Lower leg skin (tissue), 4 donors: Measurements from ENCODE around the gene CUL7. TPM values are rescaled to one million over a fixed set of nuclear protein-coding genes. Genes with fewer than 3 reads are reported as not detected.

Source experiments
- DNase-seq, 2 donors: peaks; one replicate each; pipeline ENCODE4 v3.0.0-alpha.2; 2019; ENCODE audit warnings: low spot score in 2 of 2
- H3K4me3 ChIP-seq: fragments of 200-600 bp; sonication (generic); 2 replicates; pipeline ENCODE4 v1.5.1; 2017; ENCODE audit warnings: mild to moderate bottlenecking, low read depth; ENCODE audit not compliant: poor library complexity, severe bottlenecking
- CTCF ChIP-seq, 3 donors: fragments of 450-650 bp; IDR thresholded peaks; one replicate each; pipeline ENCODE4 v1.5.1; 2016; ENCODE audit warnings: antibody characterized with exemption in 3 of 3, mild to moderate bottlenecking in 3 of 3, moderate library complexity in 2 of 3
- POLR2A ChIP-seq, 2 donors: fragments of 450-650 bp; IDR thresholded peaks; one replicate each; pipeline ENCODE4 v1.6.1; 2016 to 2017; ENCODE audit warnings: antibody characterized with exemption in 2 of 2, mild to moderate bottlenecking in 1 of 2, moderate library complexity in 1 of 2
- WGBS, 2 donors: methylation state at CpG; one replicate each; pipeline ENCODE4 v1.1.5; 2018; 5-methylcytosine and 5-hydroxymethylcytosine counted together
- intact Hi-C: fragments of 100-400 bp; cut with DNase I; formaldehyde crosslinking; loops from one replicate; pipeline ENCODE4 v1.15.0; 2023; ENCODE audit warnings: low total_unique reads
- total RNA-seq, 4 donors: library from RNA; depleted of rRNA; stranded (reverse); fragments of >200 nt; gene quantifications; one replicate each; pipeline ENCODE4 v1.1.0, GENCODE V29; 2016

CUL7 gene
- total RNA-seq, 4 donors from 2014 or later, result 11.8 to 18.2 (median 13.6) TPM

- WGBS, 2 donors, result 89 to 94% methylated on average over 4 of the region's 4 CpGs
- no peak overlapping the region for H3K4me3 ChIP-seq
- intact Hi-C loops, result no loop called here
- TF ChIP-seq POLR2A (IDR thresholded peaks at IDR 0.05) (no peak), CTCF (IDR thresholded peaks at IDR 0.05) (no peak)
- DNase-seq, result no peak
These were observed 27.4 kb upstream of the CUL7 start for GRCh38 chr6:43081043-43081442.

GRCh38 chr6:43078691-43079090, 25.0 kb upstream of the CUL7 start:
- no peak for DNase-seq
- intact Hi-C loops, result no loop called here
- TF ChIP-seq POLR2A (IDR thresholded peaks at IDR 0.05), result no peak
- TF ChIP-seq CTCF (IDR thresholded peaks at IDR 0.05), result no peak
- 74 to 89% methylated on average over 2 of the region's 2 CpGs for WGBS, 2 donors
- no peak overlapping the region for H3K4me3 ChIP-seq

- H3K4me3 ChIP-seq, result no peak overlapping the region
- intact Hi-C loops, result no loop called here
These were observed 24.4 kb upstream of the CUL7 start for GRCh38 chr6:43077981-43078511.

GRCh38 chr6:43077333-43077809, 23.7 kb upstream of the CUL7 start:
- TF ChIP-seq CTCF (IDR thresholded peaks at IDR 0.05) (no peak), POLR2A (IDR thresholded peaks at IDR 0.05) (no peak)
- 8 to 28% methylated on average over 8 of the region's 8 CpGs for WGBS, 2 donors
- no peak overlapping the region for H3K4me3 ChIP-seq
- intact Hi-C loops, result no loop called here
- no peak for DNase-seq

More at GRCh38 chr6:43077981-43078511, 24.4 kb upstream of the CUL7 start:
- TF ChIP-seq POLR2A (IDR thresholded peaks at IDR 0.05), result no peak
- TF ChIP-seq CTCF (IDR thresholded peaks at IDR 0.05), result no peak
- no peak for DNase-seq
- 84 to 88% methylated on average over 6 of the region's 6 CpGs for WGBS, 2 donors

GRCh38 chr6:43076464-43077332, 23.0 kb upstream of the CUL7 start:
- intact Hi-C loops, result no loop called here

More at GRCh38 chr6:43076464-43077332, 23.0 kb upstream of the CUL7 start:
- DNase-seq, result no peak
- 0 to 1% methylated on average over 55 of the region's 72 CpGs for WGBS, 2 donors
- no peak for TF ChIP-seq POLR2A (IDR thresholded peaks at IDR 0.05)
- no peak for TF ChIP-seq CTCF (IDR thresholded peaks at IDR 0.05)
- H3K4me3 ChIP-seq, result peak overlapping the region; percentile 62
